ENCODE results near the gene SLPI.

Gene SLPI

DNA sequence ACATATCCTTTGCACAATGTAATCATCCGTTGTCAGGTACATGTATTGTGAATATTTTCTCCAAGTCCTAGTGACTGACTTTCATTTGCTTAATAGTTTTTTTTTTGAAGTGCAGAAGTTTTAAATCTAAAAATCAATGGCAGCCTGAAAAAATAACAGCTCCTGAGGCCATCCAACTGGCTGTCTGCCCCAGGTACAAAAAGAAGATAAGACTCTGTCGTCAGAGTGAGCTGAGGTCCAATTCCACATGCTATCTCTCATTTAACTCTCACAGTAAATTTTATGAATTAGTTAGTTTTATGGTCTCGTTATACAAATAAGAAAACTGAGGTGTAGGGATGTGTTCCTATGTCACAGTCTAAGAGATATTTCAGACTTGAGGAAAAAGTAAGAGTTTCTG, 21.0 kb upstream of the SLPI start:
- DNase-seq (ENCODE audit: low read depth in 2 of 2), result no peak

DNA sequence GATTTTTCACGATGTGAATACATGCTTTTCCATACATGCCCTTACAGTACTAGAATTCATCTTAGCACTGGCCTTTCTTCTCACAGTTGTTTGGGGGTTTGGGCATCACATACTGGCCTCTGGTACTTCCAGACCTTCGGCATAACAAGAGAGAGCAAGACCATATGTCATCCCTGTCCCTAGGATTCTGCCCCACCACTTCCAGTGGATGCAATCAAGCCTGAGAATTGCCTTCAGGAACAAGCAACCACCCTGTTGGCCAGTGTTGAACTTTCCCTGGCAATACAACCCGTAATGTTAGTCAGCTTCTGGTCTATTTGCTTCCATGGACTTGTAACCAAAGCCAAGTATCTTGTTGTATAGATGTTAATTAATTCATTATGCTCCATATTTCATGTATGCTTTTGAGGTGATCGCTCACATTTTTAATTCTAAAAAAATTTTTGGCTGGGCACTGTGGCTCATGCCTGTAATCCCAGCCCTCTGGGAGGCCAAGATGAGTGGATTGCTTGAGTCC, 15.4 kb upstream of the SLPI start:
- no peak for DNase-seq (ENCODE audit: low read depth in 2 of 2)

- DNase-seq (ENCODE audit: low read depth in 2 of 2), result no peak
Measured at GRCh38 chr20:45269056-45269455, 14.7 kb upstream of the SLPI start.

DNA sequence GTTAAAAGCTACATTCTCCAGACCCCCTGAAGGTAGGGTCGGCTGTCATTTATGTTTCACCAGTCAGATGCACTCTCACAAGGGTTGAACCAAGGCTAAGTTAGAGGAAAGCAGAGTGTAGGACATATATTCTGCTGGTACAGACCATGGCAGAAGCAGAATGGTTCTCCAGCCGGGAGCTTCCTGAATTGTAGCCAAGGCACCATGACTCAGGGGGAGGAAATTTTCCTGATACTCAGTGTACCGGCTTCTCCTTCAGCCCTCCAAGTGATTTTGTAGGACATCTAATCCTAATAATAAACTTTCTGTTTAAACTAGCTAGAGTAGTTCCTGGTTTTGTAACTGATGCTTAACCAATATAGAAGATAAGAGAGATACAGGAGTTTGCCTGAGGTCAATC, 14.2 kb upstream of the SLPI start:
- no peak for DNase-seq (ENCODE audit: low read depth in 2 of 2)

DNA sequence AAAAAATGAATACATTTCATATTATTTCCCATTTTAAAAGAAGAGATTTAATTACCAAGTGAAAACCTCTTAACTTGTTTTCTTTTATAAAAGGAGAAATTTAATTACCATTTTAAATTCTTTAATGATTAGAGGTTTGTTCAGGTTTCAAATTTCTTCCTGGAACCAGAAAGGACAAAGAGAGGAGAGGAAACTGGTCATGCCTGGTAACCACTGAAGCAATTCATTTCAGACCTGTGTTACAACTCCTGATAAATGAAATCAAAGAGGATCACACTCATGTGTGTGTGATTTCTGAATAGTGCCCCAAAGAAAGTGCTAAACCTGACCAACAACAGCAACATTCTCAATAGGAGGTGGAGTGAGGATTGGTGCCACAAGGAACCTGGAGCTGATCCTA, 12.6 kb upstream of the SLPI start:
- DNase-seq (ENCODE audit: low read depth in 2 of 2), result no peak

DNA sequence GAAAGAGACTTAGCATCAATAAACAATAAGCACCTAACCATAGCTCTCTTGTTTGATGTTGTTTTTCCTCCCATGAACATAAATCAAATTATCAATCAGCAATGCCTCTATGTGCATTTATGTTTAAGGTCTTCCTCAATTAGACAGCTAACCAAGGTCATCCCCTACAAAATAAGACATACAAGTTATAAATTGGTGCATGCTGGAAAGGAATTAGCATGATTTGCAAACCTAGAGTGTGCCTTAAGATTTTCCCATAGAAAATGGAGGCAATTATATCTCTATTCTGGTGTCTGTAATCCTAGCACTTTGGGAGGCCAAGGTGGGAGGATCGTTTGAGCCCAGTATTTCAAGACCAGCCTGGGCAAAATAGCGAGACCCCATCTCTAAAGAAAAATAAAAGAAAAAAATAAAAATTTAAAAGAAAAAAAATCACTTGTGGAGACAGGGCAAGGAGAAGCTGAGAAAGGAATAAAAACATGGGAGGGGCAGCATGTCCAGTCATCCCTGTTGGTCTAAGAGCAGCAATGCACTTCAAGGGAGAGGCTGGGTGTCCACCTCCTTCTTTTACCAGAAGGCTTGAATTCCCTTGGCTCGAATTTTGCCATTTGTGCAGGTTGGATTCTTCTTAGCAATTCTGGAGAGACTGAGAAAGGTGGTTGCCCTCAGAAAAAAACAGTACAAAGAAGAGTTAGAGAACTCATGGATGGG, 9.3 kb upstream of the SLPI start:
- no peak for DNase-seq (ENCODE audit: low read depth in 2 of 2)

- DNase-seq (ENCODE audit: low read depth in 2 of 2), result no peak
Measured at GRCh38 chr20:45258664-45259063, 4.3 kb upstream of the SLPI start.

DNA sequence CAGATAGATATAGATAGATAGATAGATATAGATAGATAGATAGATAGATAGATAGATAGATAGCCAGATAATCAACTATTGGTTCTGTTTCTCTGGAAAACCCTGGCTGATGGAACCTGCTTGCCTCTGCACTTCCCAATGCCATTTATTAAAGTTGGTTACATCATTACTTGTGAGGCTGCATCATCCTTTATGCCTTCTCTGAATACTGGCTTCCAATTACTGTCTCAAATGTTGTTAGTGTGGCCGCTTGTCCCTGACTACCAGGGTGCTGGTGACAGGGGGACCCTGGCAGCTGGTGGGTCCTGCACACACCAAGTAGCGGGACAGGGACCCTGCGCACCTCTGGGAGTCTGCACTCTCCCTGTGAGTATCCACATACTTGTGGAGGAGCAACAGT, 3.9 kb upstream of the SLPI start:
- DNase-seq (ENCODE audit: low read depth in 2 of 2), result no peak

DNA sequence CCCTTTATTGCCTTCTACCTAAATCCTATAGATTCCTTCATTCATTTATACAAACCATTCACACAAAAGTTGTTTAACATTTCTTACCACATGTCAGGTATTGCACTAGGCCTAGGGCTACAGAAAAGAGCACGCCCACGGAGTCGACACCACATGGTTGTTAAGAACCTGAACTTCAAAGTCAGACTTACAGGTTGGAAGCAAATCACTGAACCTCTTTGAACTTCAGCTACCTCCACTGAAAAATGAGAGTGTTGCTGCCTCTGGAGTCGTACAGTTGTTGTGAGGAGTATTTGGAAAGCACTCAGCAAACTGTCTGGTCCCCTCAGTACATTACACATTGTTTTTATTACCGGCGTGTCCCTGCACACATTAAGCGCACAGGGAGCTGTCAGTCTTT, 3.3 kb upstream of the SLPI start:
- no peak for DNase-seq (ENCODE audit: low read depth in 2 of 2)

- no peak for DNase-seq (ENCODE audit: low read depth in 2 of 2)
Measured at GRCh38 chr20:45257161-45257560, 2.8 kb upstream of the SLPI start.

GRCh38 chr20:45253261-45253660, 1.1 kb downstream of the SLPI start:
- DNase-seq (ENCODE audit: low read depth in 2 of 2), result no peak

DNA sequence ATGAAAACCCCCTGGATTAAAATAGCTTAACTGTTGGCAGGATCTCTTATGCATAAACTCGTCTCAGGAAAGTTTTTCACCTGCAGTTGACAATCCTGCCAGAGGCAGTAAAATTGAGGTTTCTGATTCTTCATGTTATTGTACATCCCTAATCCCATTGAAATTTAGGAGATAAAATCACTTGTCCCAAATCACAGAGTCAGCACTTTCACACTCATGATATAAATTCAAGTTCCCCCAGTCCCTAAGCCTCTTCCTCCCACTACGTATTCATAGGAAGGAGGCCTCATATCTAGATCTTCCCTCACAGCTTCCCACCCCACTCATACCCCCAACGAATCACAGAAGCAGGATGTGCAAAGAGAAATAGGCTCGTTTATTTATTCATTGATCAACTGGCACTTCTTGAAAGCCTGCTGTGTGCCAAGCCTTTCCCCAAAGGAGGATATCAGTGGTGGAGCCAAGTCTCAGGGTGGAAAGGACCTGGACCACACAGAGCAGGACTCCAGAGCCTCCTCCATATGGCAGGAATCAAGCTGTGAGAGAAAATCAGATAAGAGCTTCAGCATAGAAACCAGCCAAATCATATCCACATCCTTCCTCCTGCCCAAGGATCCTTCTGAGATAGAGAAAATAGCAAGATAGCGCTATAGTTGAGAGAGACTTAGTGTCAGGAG, 2.3 kb downstream of the SLPI start:
- DNase-seq (ENCODE audit: low read depth in 2 of 2), result no peak

DNA sequence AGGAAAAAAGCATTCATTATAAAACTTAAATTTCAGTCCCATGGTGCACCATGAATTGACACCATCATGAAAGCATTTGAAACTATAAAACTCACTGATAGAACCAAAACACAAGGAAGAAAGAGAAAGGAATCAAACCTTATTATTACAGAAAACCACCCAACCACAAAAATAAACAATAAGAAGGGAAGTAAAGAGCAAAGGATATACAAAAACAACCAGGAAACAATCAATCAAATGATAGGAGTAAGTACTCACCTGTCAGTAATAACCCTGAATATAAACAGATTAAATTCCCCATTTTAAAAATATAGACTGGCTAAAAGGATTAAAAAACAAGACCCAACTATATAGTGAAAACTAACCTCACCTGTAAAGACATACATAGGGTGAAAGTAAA, 5.8 kb downstream of the SLPI start:
- DNase-seq (ENCODE audit: low read depth in 2 of 2), result no peak

- no peak for DNase-seq (ENCODE audit: low read depth in 2 of 2)
Measured at GRCh38 chr20:45247865-45248264, 6.5 kb downstream of the SLPI start.

GRCh38 chr20:45246109-45246508, 8.3 kb downstream of the SLPI start:
- DNase-seq (ENCODE audit: low read depth in 2 of 2), result no peak

- DNase-seq (ENCODE audit: low read depth in 2 of 2), result no peak
Measured at GRCh38 chr20:45238139-45238538, 16.2 kb downstream of the SLPI start.

- no peak for DNase-seq (ENCODE audit: low read depth in 2 of 2)
Measured at GRCh38 chr20:45235995-45236394, 18.4 kb downstream of the SLPI start.

DNA sequence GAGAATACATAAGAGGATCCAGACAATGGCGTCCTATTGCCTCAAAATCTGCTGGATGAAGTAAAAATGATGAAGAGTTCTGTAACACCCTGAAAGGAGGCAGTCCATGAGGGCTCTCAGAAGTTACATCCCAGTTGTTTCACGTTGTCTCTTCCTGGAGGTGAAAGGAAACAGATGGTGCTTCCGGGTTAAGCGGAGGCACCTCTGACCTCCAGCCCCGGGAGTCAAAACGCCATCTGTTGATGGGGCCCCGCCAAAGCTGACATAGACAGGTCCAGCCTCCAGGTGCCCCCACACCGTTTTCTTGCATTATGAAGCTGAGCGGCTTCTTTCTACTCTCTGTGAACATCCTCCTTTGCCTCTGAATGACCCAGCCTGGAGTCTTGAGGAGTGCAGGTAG, 23.7 kb downstream of the SLPI start:
- no peak for DNase-seq (ENCODE audit: low read depth in 2 of 2)

DNA sequence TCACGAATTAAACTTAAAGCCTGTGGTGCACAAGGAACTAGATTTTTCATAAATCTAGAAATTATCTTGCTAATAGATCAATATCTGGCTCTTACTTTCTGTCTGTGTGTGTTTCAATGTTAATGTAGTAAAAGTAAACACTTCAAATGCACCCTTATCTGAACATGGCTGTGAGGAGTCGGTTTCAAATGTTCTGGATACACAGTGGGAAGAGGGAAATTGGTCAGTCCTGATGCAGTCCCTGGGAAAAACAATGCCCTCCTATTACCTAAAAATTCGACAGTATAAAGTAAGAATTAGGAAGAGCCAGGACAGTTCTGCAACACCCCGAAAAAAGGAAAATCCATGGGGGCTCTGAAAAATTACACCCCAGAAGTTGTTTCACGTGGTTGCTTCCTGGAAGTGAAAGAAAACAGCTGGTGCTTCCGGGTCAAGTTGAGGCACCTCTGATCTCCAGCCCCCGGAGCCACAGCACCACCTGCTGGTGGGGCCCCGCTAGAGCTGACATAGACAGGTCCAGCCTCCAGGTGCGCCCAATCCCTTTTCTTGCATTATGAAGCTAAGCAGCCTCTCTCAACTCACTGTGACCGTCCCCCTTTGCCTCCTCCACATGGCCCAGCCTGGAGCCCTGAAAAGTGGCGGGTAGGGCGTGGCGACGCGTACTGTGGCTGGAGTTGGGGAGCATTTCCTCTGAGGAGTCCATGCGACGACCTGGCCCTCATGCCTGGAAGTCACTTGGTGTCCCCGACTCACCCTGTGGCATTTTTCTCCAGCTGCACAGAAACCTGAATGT, 24.9 kb downstream of the SLPI start:
- DNase-seq (ENCODE audit: low read depth in 2 of 2), result peak; percentile 22 to 55

DNA sequence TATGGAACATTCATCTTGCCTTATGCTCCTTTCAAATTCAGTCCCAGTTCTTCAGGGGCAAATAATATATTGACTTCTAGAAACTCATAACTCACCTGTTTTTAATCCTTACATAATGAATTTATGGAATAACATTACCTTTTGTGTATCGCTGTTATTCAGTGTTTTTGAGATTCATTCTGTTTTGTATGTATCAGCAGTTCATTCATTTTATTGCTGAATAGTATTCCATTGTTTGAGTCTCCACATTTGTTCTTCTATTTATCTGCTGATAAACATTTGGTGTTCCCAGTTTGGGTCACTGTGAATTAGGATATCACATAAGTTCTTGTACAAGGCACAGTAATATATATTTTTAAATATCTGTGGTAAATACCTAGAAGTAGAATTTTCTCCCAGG, 28.1 kb downstream of the SLPI start:
- no peak for DNase-seq (ENCODE audit: low read depth in 2 of 2)

GRCh38 chr20:45223136-45223535, 31.2 kb downstream of the SLPI start:
- DNase-seq (ENCODE audit: low read depth in 2 of 2), result no peak

DNA sequence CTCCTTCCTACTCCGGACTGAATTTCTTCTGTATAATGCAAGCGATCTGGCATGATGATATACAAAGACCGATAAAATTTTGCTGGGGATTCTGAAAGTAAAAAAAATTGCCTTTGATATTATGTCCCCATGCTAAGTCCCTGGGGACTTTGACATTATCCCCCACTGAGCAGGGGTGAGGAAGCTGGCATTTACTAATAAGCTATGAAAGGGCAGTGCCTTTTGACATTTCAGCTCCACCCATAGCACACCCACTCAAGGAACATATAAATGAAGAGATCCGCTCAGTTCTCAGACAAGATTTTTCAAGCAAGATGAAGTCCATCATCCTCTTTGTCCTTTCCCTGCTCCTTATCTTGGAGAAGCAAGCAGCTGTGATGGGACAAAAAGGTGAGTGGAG, 33.3 kb downstream of the SLPI start, which contains the start of gene SEMG2:
Gene SEMG2 (plus strand): TSS at position 298 of the 400 bp plus-strand sequence. CDS start 17 bp downstream, at position 315.
- no peak for DNase-seq (ENCODE audit: low read depth in 2 of 2)

DNA sequence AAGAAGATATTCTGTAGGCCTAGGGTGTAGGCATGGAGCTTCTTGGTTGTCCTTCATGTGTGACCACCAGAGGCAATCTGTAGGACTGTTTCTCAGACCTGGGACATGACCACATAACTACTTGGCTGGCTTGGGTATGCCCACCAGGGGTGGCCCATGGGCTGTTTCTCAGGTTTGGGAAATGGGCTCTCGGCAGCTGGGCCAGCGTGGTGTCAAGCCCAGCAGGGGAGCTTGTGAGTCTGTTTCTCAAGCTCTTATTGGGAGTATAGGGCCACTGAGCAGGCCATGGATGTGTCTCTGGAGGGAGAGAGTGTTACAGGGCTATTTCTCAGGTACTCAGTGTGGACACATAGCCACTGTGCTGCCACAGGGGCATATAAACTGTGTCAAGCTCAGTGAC, 35.7 kb downstream of the SLPI start:
- no peak for DNase-seq (ENCODE audit: low read depth in 2 of 2)
